ENCODE data around the gene ATP5IF1. TPM values are rescaled to one million over a fixed set of nuclear protein-coding genes. Genes with fewer than 3 reads are reported as not detected.

Gene ATP5IF1
- polyA plus RNA-seq, 1 of the 3 experiments (the other 2 are of a cell fraction): 594 TPM

- POLR2A ChIA-PET: no interaction called here
- Histone ChIP-seq H4K20me1 (ENCODE audit: insufficient read depth) (peaks cover 4% of the 10 kb centered on the region; the same call in 1 of the 2 replicates), H2AFZ (ENCODE audit: low read depth) (no peak overlapping the region), H3K27me3 (ENCODE audit: insufficient read depth) (no peaks in the 10 kb centered on the region), H3K9me2 (no peaks in the 10 kb centered on the region), H3K79me2 (ENCODE audit: insufficient read depth) (no peaks in the 10 kb centered on the region), H3K36me3 (replicated peaks in 1 of 2; ENCODE audit: control insufficient read depth in 1 of 2, insufficient read depth in 2 of 2, low read length in 1 of 2) (peaks cover 2 to 22% of the 10 kb centered on the region in 2 experiments), H3K27ac (ENCODE audit: low read depth in 2 of 2, low read length in 1 of 2) (no peak overlapping the region), H3K4me1 (ENCODE audit: control insufficient read depth in 1 of 2, insufficient read depth in 2 of 2, low read depth in 1 of 2, low read length in 1 of 2) (no peaks in the 10 kb centered on the region), H3K4me3 (ENCODE audit: low read depth in 2 of 2, low read length in 1 of 2) (no peak overlapping the region), H3F3A (replicated peaks; ENCODE audit: insufficient read depth) (peaks cover 19% of the 10 kb centered on the region), H3K9ac (no peak overlapping the region), H3K9me3 (no peaks in the 10 kb centered on the region), H3K4me2 (no peak overlapping the region)
- 47% methylated on average over 2 of the region's 2 CpGs for WGBS (ENCODE audit: low lambda C conversion rate)
- TF ChIP-seq REST (IDR thresholded peaks at IDR 0.05; ENCODE audit: low read depth, low read length): no peak
- no peak for TF ChIP-seq EP300 (IDR thresholded peaks at IDR 0.05; ENCODE audit: borderline replicate concordance in 1 of 2, low read depth in 1 of 2, low read length in 1 of 2)
- no peak for TF ChIP-seq RXRA (IDR thresholded peaks at IDR 0.05; ENCODE audit: borderline replicate concordance, low read depth)
- TF ChIP-seq NFIC (IDR thresholded peaks at IDR 0.05; ENCODE audit: borderline replicate concordance): no peak
- no peak for TF ChIP-seq POLR2AphosphoS5 (IDR thresholded peaks at IDR 0.05; ENCODE audit: low read depth, low read length)
- no peak for TF ChIP-seq GABPA (IDR thresholded peaks at IDR 0.05; ENCODE audit: low read depth)
- TF ChIP-seq USF1 (IDR thresholded peaks at IDR 0.05; ENCODE audit: borderline replicate concordance, low read depth): no peak
- TF ChIP-seq, protein P1, sequence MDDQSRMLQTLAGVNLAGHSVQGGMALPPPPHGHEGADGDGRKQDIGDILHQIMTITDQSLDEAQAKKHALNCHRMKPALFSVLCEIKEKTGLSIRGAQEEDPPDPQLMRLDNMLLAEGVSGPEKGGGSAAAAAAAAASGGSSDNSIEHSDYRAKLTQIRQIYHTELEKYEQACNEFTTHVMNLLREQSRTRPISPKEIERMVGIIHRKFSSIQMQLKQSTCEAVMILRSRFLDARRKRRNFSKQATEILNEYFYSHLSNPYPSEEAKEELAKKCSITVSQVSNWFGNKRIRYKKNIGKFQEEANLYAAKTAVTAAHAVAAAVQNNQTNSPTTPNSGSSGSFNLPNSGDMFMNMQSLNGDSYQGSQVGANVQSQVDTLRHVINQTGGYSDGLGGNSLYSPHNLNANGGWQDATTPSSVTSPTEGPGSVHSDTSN (IDR thresholded peaks at IDR 0.05): no peak
- TF ChIP-seq FOXM1 (IDR thresholded peaks at IDR 0.05; ENCODE audit: low read depth): no peak
- no peak for TF ChIP-seq SMC3 (IDR thresholded peaks at IDR 0.05; ENCODE audit: low read depth, low read length)
- no peak for TF ChIP-seq NRF1 (IDR thresholded peaks at IDR 0.05; ENCODE audit: low read depth, low read length)
- no peak for TF ChIP-seq CHD2 (IDR thresholded peaks at IDR 0.05; ENCODE audit: low read length, partially characterized antibody)
- TF ChIP-seq USF2 (IDR thresholded peaks at IDR 0.05; ENCODE audit: borderline replicate concordance, low read depth, low read length): no peak
- no peak for TF ChIP-seq MXI1 (IDR thresholded peaks at IDR 0.05; ENCODE audit: low read depth, low read length)
- TF ChIP-seq GATA2 (CRISPR knock-in tag; IDR thresholded peaks at IDR 0.05): no peak
- TF ChIP-seq TEAD4 (IDR thresholded peaks at IDR 0.05; ENCODE audit: borderline replicate concordance, insufficient read depth): no peak
- TF ChIP-seq RCOR1 (IDR thresholded peaks at IDR 0.05; ENCODE audit: low read length): no peak
- no peak for TF ChIP-seq RFX5 (IDR thresholded peaks at IDR 0.05; ENCODE audit: low read length)
- CTCF ChIA-PET: no interaction called here
- DNase-seq: no peak
Observed at GRCh38 chr1:28286111-28286510, 50.2 kb downstream of the ATP5IF1 start.

Other genes starting within 250 kb of the ATP5IF1 start
- gene EYA3, start 147.5 kb upstream of the ATP5IF1 start, polyA plus RNA-seq (2012; rRNA removed): 6.5 and 9.8 TPM in 2 replicates
- gene PTAFR, start 59.4 kb upstream of the ATP5IF1 start, polyA plus RNA-seq (2012; rRNA removed): 0.05 and 0.06 TPM in 2 replicates
- 50.9 and 60.2 TPM in 2 replicates for gene DNAJC8, start 3.1 kb upstream of the ATP5IF1 start, polyA plus RNA-seq (2012; rRNA removed)
- 14.1 and 15.4 TPM in 2 replicates for gene SESN2, start 23.4 kb downstream of the ATP5IF1 start, polyA plus RNA-seq (2012; rRNA removed)
- 12.6 and 13.7 TPM in 2 replicates for gene MED18, start 92.9 kb downstream of the ATP5IF1 start, polyA plus RNA-seq (2012; rRNA removed)
- gene PHACTR4, start 133.6 kb downstream of the ATP5IF1 start, polyA plus RNA-seq (2012; rRNA removed): 9.8 and 10.5 TPM in 2 replicates

Measured in SK-N-SH (cell line).